HepG2 (cell line): Measurements from ENCODE around the gene VEGFA. TPM values are rescaled to one million over a fixed set of nuclear protein-coding genes. Genes with fewer than 3 reads are reported as not detected.

ENCODE experiments used
- AHR ChIP-seq: IDR thresholded peaks from 2 replicates; pipeline ENCODE4 v1.6.1; 2018; ENCODE audit warnings: missing genetic modification reagents, missing compliant biosample characterization
- CENPBD1 ChIP-seq: sonication (generic); formaldehyde crosslinking; IDR thresholded peaks from 2 replicates; pipeline ENCODE4 v1.8.0; 2022; ENCODE audit warnings: missing genetic modification reagents, low read depth, mild to moderate bottlenecking, borderline replicate concordance
- ELF4 ChIP-seq: sonication (generic); formaldehyde crosslinking; IDR thresholded peaks from 2 replicates; pipeline ENCODE4 v1.5.0; 2020; ENCODE audit warnings: missing genetic modification reagents, mild to moderate bottlenecking, moderate library complexity, borderline replicate concordance
- HHEX ChIP-seq: IDR thresholded peaks from 2 replicates; pipeline ENCODE4 v1.6.1; 2016; ENCODE audit warnings: control low read depth
- HNF4G ChIP-seq, 2 experiments: sonication (generic) in 1 of 2; formaldehyde crosslinking in 1 of 2; IDR thresholded peaks; 2 replicates each; pipeline versions ENCODE4 v1.4.0 to v1.6.1; 2011 to 2020; ENCODE audit warnings: borderline replicate concordance in 2 of 2, low read depth in 2 of 2, mild to moderate bottlenecking in 2 of 2, low read length in 1 of 2, missing genetic modification reagents in 1 of 2, moderate library complexity in 1 of 2
- JDP2 ChIP-seq: sonication (generic); formaldehyde crosslinking; IDR thresholded peaks from 2 replicates; pipeline ENCODE4 v1.8.1; 2022; ENCODE audit warnings: missing genetic modification reagents, borderline replicate concordance
- JUND ChIP-seq: sonication (generic); formaldehyde crosslinking; IDR thresholded peaks from 2 replicates; pipeline ENCODE4 v1.8.0; 2022; ENCODE audit warnings: mild to moderate bottlenecking, missing genetic modification reagents
- KAT2B ChIP-seq: fragments of 150-350 bp; IDR thresholded peaks from 2 replicates; pipeline ENCODE4 v1.6.1; 2014; ENCODE audit warnings: low read depth, low read length, borderline replicate concordance
- MNT ChIP-seq: fragments of 450-650 bp; IDR thresholded peaks from 2 replicates; pipeline ENCODE4 v1.6.1; 2016
- NFE2L1 ChIP-seq: sonication (generic); formaldehyde crosslinking; IDR thresholded peaks from 2 replicates; pipeline ENCODE4 v1.4.0; 2020; ENCODE audit warnings: missing genetic modification reagents, mild to moderate bottlenecking, borderline replicate concordance
- NRL ChIP-seq: sonication (generic); formaldehyde crosslinking; IDR thresholded peaks from 2 replicates; pipeline ENCODE4 v1.5.0; 2020; ENCODE audit warnings: missing genetic modification reagents, mild to moderate bottlenecking, moderate library complexity, borderline replicate concordance
- PCBP2 ChIP-seq: fragments of 200-400 bp; formaldehyde crosslinking; optimal IDR thresholded peaks from 2 replicates; pipeline ENCODE3; 2018; ENCODE audit warnings: low read length, low read depth; ENCODE audit not compliant: poor library complexity, severe bottlenecking
- PLRG1 ChIP-seq: fragments of 450-650 bp; conservative IDR thresholded peaks from 2 replicates; pipeline ENCODE4 v1.6.1; 2016
- SAP130 ChIP-seq: IDR thresholded peaks from 2 replicates; pipeline ENCODE4 v1.6.1; 2016; ENCODE audit warnings: low read depth
- SIN3B ChIP-seq: fragments of 150-350 bp; IDR thresholded peaks from 2 replicates; pipeline ENCODE4 v1.6.1; 2014; ENCODE audit warnings: low read length
- SKI ChIP-seq: fragments of 450-650 bp; IDR thresholded peaks from one replicate; pipeline ENCODE4 v1.6.1; 2018; ENCODE audit warnings: mild to moderate bottlenecking; ENCODE audit not compliant: partially characterized antibody
- SOX6 ChIP-seq, 2 experiments: fragments of 450-650 bp in 1 of 2; sonication (generic) in 1 of 2; formaldehyde crosslinking in 1 of 2; IDR thresholded peaks; 2 replicates each; pipeline versions ENCODE4 v1.4.0 to v1.6.1; 2017 to 2020; ENCODE audit warnings: antibody characterized with exemption in 1 of 2, mild to moderate bottlenecking in 1 of 2, missing genetic modification reagents in 1 of 2
- ZBTB39 ChIP-seq: sonication (generic); formaldehyde crosslinking; IDR thresholded peaks from 2 replicates; pipeline ENCODE4 v1.5.0; 2020; ENCODE audit warnings: missing genetic modification reagents
- ZNF296 ChIP-seq: sonication (generic); formaldehyde crosslinking; conservative IDR thresholded peaks from 2 replicates; pipeline ENCODE4 v1.5.0; 2020; ENCODE audit warnings: mild to moderate bottlenecking, missing genetic modification reagents
- ZNF350 ChIP-seq: sonication (generic); formaldehyde crosslinking; IDR thresholded peaks from 2 replicates; pipeline ENCODE4 v1.4.0; 2020; ENCODE audit warnings: mild to moderate bottlenecking, low read depth, missing genetic modification reagents, borderline replicate concordance
- ZNF44 ChIP-seq: sonication (generic); formaldehyde crosslinking; IDR thresholded peaks from 2 replicates; pipeline ENCODE4 v1.5.1; 2020; ENCODE audit warnings: mild to moderate bottlenecking, missing genetic modification reagents
- ZNF678 ChIP-seq: sonication (generic); formaldehyde crosslinking; IDR thresholded peaks from 2 replicates; pipeline ENCODE4 v1.4.0; 2020; ENCODE audit warnings: mild to moderate bottlenecking, missing genetic modification reagents
- ZNF724P ChIP-seq: sonication (generic); formaldehyde crosslinking; IDR thresholded peaks from 2 replicates; pipeline ENCODE4 v1.8.0; 2022; ENCODE audit warnings: missing genetic modification reagents, borderline replicate concordance
- ZNF749 ChIP-seq: sonication (generic); formaldehyde crosslinking; IDR thresholded peaks from 2 replicates; pipeline ENCODE4 v1.8.0; 2022; ENCODE audit warnings: mild to moderate bottlenecking, missing genetic modification reagents, moderate library complexity, borderline replicate concordance
- ZNF773 ChIP-seq: sonication (generic); formaldehyde crosslinking; IDR thresholded peaks from 2 replicates; pipeline ENCODE4 v1.4.0; 2020; ENCODE audit warnings: missing genetic modification reagents, borderline replicate concordance
- ZNF883 ChIP-seq: sonication (generic); formaldehyde crosslinking; IDR thresholded peaks from 2 replicates; pipeline ENCODE4 v1.5.1; 2020; ENCODE audit warnings: mild to moderate bottlenecking, missing genetic modification reagents; ENCODE audit errors: not compliant biosample characterization
- polyA plus RNA-seq, 8 experiments: library from polyadenylated mRNA; depleted of rRNA in 3 of 8; stranded (reverse) in 7 of 8; unstranded in 1 of 8; fragments of >200 nt; fragmentation: Illumina TruSeq in 4 of 8; extraction: Trizol in 4 of 8; gene quantifications; 2 replicates each; pipeline versions ENCODE4 v1.2.1 to v1.2.3, GENCODE V29; 2011 to 2016; ENCODE audit warnings: low read depth in 4 of 8, missing spikeins in 1 of 8, mixed read lengths in 1 of 8; ENCODE audit not compliant: insufficient read depth in 1 of 8
- total RNA-seq, 5 experiments: library from RNA; depleted of rRNA; stranded (reverse); fragments of >200 nt; fragmentation: Illumina TruSeq; extraction: Trizol; gene quantifications; 2 replicates each; pipeline ENCODE4 v1.2.3, GENCODE V29; 2016; ENCODE audit warnings: low read depth in 1 of 5

VEGFA gene
- total and polyA plus RNA-seq, 2 of the 13 experiments (the other 11 are each of a cell fraction or from before 2014, with no cell fraction given): 68.1 to 629 TPM

GRCh38 chr6:43773050-43773979 lies 3.3 kb downstream of the VEGFA start (continued):
- TF ChIP-seq KAT2B (no peak), AHR (CRISPR knock-in tag) (no peak), SKI (no peak), NFE2L1 (CRISPR knock-in tag) (no peak), ELF4 (CRISPR knock-in tag) (no peak; the same call in 1 of the 2 replicates), CENPBD1 (CRISPR knock-in tag) (no peak), ZNF724P (peak; percentile 19; the same call in 1 of the 2 replicates), MNT (no peak), ZNF350 (CRISPR knock-in tag) (no peak; the same call in 1 of the 2 replicates), ZNF678 (CRISPR knock-in tag) (no peak), SAP130 (peak; percentile 82), SIN3B (no peak), NRL (no peak), ZNF749 (CRISPR knock-in tag) (no peak), SOX6 (IDR thresholded peaks at IDR 0.05) (no peak), SOX6 (CRISPR knock-in tag; IDR thresholded peaks at IDR 0.05) (no peak; the same call in 1 of the 2 replicates), ZNF296 (CRISPR knock-in tag) (no peak), HNF4G (IDR thresholded peaks at IDR 0.05; ENCODE audit: borderline replicate concordance, low read depth, low read length) (no peak), HNF4G (CRISPR knock-in tag; IDR thresholded peaks at IDR 0.05; ENCODE audit: borderline replicate concordance, low read depth) (no peak), PCBP2 (no peak), ZNF883 (no peak), ZNF44 (CRISPR knock-in tag) (0 out of 2 replicates have a peak, but pooled peaks have one; percentile 32), PLRG1 (no peak), JUND (CRISPR knock-in tag) (no peak), ZBTB39 (CRISPR knock-in tag) (no peak), HHEX (CRISPR knock-in tag) (no peak), JDP2 (CRISPR knock-in tag) (no peak; the same call in 1 of the 2 replicates), ZNF773 (CRISPR knock-in tag) (no peak)
